Chondrocyte (in vitro differentiated cells): ENCODE measurements around the gene EYA2. TPM values are rescaled to one million over a fixed set of nuclear protein-coding genes. Genes with fewer than 3 reads are reported as not detected.

Experiments used
- DNase-seq: peaks from one replicate; pipeline ENCODE4 v3.0.0; 2021; ENCODE audit warnings: mixed read lengths, low spot score
- H3K27ac Mint-ChIP-seq: one replicate; pipeline ENCODE4 v1.8.0; 2021; ENCODE audit warnings: mild to moderate bottlenecking, moderate library complexity, mixed read lengths; ENCODE audit not compliant: unreplicated experiment
- H3K27me3 Mint-ChIP-seq: 2 replicates; pipeline ENCODE4 v1.8.0; 2021; ENCODE audit warnings: low read depth, mixed read lengths
- H3K36me3 Mint-ChIP-seq: 2 replicates; pipeline ENCODE4 v1.8.0; 2021; ENCODE audit warnings: low read depth, mixed read lengths
- H3K4me1 Mint-ChIP-seq: 2 replicates; pipeline ENCODE4 v1.8.0; 2021; ENCODE audit warnings: low read depth, mild to moderate bottlenecking, mixed read lengths
- H3K4me3 Mint-ChIP-seq: one replicate; pipeline ENCODE4 v1.8.0; 2021; ENCODE audit warnings: mild to moderate bottlenecking, moderate library complexity, mixed read lengths; ENCODE audit not compliant: unreplicated experiment
- H3K9me3 Mint-ChIP-seq: 2 replicates; pipeline ENCODE4 v1.8.0; 2021; ENCODE audit warnings: low read depth, mixed read lengths
- CTCF ChIP-seq: fragments of 200-600 bp; sonication (generic); IDR thresholded peaks from 2 replicates; pipeline ENCODE4 v1.5.0; 2021; ENCODE audit warnings: antibody characterized with exemption, mild to moderate bottlenecking, moderate library complexity
- total RNA-seq: library from RNA; stranded (reverse); gene quantifications from 3 replicates; pipeline ENCODE4 v1.2.1, GENCODE V29; 2021

The EYA2 gene
- total RNA-seq, 1 donor from 2014 or later = 0.32 TPM

GRCh38 chr20:47178277-47178676, 283.6 kb downstream of the EYA2 start:
- no peak overlapping the region for H3K4me3 Mint-ChIP-seq
- no peaks in the 10 kb centered on the region for H3K36me3 Mint-ChIP-seq
- H3K4me1 Mint-ChIP-seq = no peaks in the 10 kb centered on the region
- H3K27ac Mint-ChIP-seq = no peak overlapping the region
- no peak for TF ChIP-seq CTCF
- H3K27me3 Mint-ChIP-seq = peaks cover 6% of the 10 kb centered on the region
- H3K9me3 Mint-ChIP-seq = peaks cover 4% of the 10 kb centered on the region
- DNase-seq = no peak

- Mint-ChIP-seq H3K4me1 (no peaks in the 10 kb centered on the region), H3K27me3 (peaks cover 6% of the 10 kb centered on the region), H3K9me3 (peaks cover 4% of the 10 kb centered on the region), H3K4me3 (no peak overlapping the region), H3K36me3 (no peaks in the 10 kb centered on the region), H3K27ac (no peak overlapping the region)
- no peak for TF ChIP-seq CTCF
- DNase-seq = no peak
Measured at GRCh38 chr20:47178851-47179250, 284.2 kb downstream of the EYA2 start.

GRCh38 chr20:47179267-47179666, 284.6 kb downstream of the EYA2 start:
- no peaks in the 10 kb centered on the region for H3K4me1 Mint-ChIP-seq
- no peaks in the 10 kb centered on the region for H3K36me3 Mint-ChIP-seq
- peaks cover 4% of the 10 kb centered on the region for H3K9me3 Mint-ChIP-seq
- DNase-seq = no peak
- H3K4me3 Mint-ChIP-seq = no peak overlapping the region
- TF ChIP-seq CTCF = no peak
- H3K27me3 Mint-ChIP-seq = peaks cover 6% of the 10 kb centered on the region
- H3K27ac Mint-ChIP-seq = no peak overlapping the region

- Mint-ChIP-seq H3K4me3 (no peak overlapping the region), H3K36me3 (no peaks in the 10 kb centered on the region), H3K9me3 (peaks cover 4% of the 10 kb centered on the region), H3K27ac (no peak overlapping the region), H3K27me3 (no peaks in the 10 kb centered on the region), H3K4me1 (no peaks in the 10 kb centered on the region)
- TF ChIP-seq CTCF = no peak
- DNase-seq = no peak
Measured at GRCh38 chr20:47181056-47181862, 286.6 kb downstream of the EYA2 start.

- Mint-ChIP-seq H3K4me1 (no peaks in the 10 kb centered on the region), H3K27me3 (peaks cover under 1% of the 10 kb centered on the region), H3K36me3 (no peaks in the 10 kb centered on the region), H3K9me3 (peaks cover 4% of the 10 kb centered on the region), H3K4me3 (no peak overlapping the region), H3K27ac (no peak overlapping the region)
- TF ChIP-seq CTCF = no peak
- DNase-seq = no peak
Measured at GRCh38 chr20:47183367-47183766, 288.7 kb downstream of the EYA2 start.
